Measurements from ENCODE around the gene CYB5D1.
"Not testable (repeated sequence)": the region's sequence is repeated elsewhere in the genome, so short reads cannot be mapped to it uniquely, and the experiment has no call there.

Gene CYB5D1, protein sequence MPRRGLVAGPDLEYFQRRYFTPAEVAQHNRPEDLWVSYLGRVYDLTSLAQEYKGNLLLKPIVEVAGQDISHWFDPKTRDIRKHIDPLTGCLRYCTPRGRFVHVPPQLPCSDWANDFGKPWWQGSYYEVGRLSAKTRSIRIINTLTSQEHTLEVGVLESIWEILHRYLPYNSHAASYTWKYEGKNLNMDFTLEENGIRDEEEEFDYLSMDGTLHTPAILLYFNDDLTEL

DNA sequence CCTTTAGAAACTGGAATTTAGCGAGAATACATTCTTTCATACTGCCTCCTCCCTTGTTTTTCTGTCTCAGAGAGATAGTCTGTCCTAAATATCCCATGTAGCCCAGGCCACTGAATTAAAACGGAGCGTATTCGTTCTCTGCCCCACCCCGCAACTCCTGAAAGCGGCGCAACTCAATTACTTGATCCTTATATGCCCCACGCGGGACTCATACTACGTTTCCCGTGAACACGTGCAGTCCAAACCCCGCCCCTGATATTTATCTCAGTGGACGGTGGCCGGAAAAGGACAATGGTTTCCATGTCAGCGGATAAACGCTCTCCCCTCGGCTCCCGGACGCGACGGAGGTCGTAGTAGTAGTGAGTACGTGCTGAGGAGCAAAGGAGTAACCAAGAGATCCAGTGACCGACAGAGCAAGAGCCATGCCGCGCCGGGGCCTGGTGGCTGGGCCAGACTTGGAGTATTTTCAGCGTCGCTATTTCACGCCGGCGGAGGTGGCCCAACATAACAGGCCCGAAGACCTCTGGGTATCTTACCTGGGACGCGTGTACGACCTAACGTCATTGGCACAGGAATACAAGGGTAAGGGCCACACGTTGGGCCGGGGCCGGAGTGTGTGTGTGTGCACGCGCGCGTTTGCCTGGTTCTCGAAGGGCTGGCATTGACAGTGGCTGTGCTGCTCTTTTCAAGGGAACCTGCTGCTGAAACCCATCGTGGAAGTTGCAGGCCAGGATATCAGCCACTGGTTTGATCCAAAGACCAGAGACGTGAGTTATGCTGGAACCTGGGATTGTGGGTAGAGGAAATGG lies at the start of gene CYB5D1:
Gene CYB5D1, plus strand, starts transcription at position 291 of the 809 bp plus-strand sequence. Its CDS starts 132 bp downstream, at position 423.
- DNase-seq (ENCODE audit: low read depth, low spot score), result no peak
- H3K27ac ChIP-seq, result peak within 1 kb of the TSS; percentile 91

GRCh38 chr17:7809086-7809790 lies 48.6 kb upstream of the CYB5D1 start:
- peak overlapping the region; percentile 87 for H3K27ac ChIP-seq
- no peak for DNase-seq (ENCODE audit: low read depth, low spot score)

DNA sequence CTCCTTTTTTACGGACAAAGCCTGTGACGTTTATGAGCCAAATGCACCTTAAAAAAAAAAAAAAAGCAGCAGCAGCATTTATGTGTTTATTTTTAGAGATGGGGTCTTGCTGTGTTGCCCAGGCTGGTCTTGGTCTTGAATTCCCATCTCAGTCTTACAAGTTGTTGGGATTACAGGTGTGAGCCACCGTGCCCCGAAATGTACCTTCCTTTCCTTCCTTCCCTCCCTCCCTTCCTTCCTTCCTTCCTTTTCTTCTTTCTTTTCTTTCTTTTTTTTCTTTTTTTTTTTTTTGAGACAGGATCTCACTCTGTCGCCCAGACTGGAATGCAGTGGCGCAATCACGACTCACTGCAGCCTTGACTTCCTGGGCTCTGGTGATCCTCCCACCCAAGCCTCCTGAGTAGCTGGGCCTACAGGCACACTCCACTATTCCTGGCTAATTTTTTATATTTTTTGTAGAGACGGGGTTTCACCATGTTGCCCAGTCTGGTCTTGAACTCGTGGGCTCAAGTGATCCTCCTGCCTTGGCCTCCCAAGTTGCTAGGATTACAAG lies 47.9 kb upstream of the CYB5D1 start:
- H3K27ac ChIP-seq, result peak overlapping the region; percentile 87
- not testable (repeated sequence) for DNase-seq (ENCODE audit: low read depth, low spot score)

GRCh38 chr17:7811251-7811650 lies 46.6 kb upstream of the CYB5D1 start:
- DNase-seq (ENCODE audit: low read depth, low spot score), result no peak
- H3K27ac ChIP-seq, result no peak overlapping the region

GRCh38 chr17:7814969-7815368 lies 42.8 kb upstream of the CYB5D1 start:
- H3K27ac ChIP-seq, result no peak overlapping the region
- DNase-seq (ENCODE audit: low read depth, low spot score), result no peak

DNA sequence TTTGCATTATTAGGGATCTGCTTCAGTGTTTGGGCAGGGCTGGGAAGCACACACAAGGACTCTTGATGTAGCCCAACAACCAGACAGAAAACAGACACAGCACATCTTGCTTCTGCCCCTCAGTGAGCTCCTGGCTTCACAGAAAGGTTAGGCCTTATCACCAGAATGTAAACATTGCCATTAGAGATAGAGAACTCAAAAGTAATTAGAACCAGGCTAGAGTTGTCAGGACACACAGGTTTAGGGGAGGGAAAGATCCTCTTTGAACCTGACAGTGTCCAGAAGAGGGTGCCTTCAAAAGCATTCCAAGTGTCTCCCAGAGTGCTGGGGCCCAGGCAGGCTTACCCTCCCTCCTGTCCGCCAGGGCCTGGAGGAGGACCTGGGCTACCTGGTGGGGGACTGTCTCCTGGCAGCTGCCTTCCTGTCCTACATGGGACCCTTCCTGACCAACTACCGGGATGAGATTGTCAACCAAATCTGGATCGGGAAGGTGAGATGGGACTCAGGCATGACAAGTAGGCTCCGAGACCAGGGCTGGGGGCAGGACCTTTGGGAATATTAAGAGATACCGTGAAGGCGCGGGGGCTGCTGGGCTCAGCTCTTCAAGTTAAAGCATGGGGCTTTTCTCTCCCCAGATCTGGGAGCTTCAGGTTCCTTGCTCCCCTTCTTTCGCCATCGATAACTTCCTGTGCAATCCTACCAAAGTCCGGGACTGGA lies 40.7 kb upstream of the CYB5D1 start:
- no peak for DNase-seq (ENCODE audit: low read depth, low spot score)
- H3K27ac ChIP-seq, result no peak overlapping the region

- no peak overlapping the region for H3K27ac ChIP-seq
- DNase-seq (ENCODE audit: low read depth, low spot score), result no peak
Observed at GRCh38 chr17:7817643-7817964, 40.2 kb upstream of the CYB5D1 start.

DNA sequence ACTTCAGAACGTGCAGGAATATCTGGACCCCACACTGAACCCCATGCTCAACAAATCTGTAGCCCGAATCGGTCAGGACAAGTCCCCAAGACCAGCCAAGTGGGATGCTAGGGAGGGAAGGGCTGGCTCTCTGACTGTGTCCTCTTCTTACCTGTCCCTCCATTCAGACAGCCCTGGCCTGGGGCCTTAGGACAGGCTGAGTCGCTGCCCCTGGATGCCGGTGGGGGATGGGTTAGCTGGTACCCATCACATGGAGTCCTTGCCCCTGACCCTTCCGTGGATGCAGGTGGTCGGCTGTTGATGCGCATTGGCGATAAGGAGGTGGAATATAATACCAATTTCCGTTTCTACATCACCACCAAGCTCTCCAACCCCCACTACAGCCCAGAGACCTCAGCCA lies 39.8 kb upstream of the CYB5D1 start:
- no peak for DNase-seq (ENCODE audit: low read depth, low spot score)
- no peak overlapping the region for H3K27ac ChIP-seq

GRCh38 chr17:7818746-7819645 lies 38.8 kb upstream of the CYB5D1 start:
- no peak for DNase-seq (ENCODE audit: low read depth, low spot score)
- no peak overlapping the region for H3K27ac ChIP-seq

DNA sequence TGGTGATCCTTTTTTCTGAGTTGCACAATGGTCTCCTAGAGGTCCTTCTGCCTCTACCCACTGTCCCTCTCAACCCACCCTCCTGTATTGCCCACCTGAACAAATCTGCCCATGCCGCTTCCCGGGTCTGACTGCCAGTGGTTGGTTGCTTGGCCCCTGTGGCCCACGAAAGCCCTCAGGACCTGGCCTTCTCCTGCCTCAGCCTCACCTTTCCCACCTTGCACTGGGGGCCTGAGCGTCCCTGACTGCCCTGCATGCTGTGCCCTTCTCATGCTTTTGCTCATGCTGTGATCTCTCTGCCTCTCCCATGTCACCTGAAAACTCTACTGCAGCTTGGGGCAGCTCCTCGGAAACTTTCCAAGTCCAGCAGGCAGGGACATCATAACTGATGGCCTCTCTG lies 37.6 kb upstream of the CYB5D1 start:
- DNase-seq (ENCODE audit: low read depth, low spot score), result no peak
- no peak overlapping the region for H3K27ac ChIP-seq

DNA sequence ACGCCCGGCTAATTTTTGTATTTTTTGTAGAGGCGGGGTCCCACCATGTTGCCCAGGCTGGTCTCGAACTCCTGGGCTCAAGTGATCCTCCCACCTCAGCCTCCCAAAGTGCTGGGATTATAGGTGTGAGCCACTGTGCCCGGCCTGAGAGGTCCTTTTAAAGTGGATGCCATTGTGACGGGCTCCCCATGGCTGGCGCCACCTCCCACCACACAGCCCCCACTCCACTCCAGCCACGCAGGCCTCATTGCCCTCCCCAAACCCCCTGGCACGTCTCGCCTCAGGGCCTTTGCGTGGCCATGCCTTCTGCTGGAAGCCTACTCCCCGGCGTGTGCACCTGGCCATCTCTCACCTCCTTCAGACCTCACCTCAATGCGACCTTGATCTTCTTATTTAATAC lies 35.7 kb upstream of the CYB5D1 start:
- no peak for DNase-seq (ENCODE audit: low read depth, low spot score)
- H3K27ac ChIP-seq, result no peak overlapping the region

GRCh38 chr17:7823581-7824001 lies 34.2 kb upstream of the CYB5D1 start:
- no peak overlapping the region for H3K27ac ChIP-seq
- no peak for DNase-seq (ENCODE audit: low read depth, low spot score)

GRCh38 chr17:7824021-7824924 lies 33.5 kb upstream of the CYB5D1 start:
- H3K27ac ChIP-seq, result no peak overlapping the region
- no peak for DNase-seq (ENCODE audit: low read depth, low spot score)

DNA sequence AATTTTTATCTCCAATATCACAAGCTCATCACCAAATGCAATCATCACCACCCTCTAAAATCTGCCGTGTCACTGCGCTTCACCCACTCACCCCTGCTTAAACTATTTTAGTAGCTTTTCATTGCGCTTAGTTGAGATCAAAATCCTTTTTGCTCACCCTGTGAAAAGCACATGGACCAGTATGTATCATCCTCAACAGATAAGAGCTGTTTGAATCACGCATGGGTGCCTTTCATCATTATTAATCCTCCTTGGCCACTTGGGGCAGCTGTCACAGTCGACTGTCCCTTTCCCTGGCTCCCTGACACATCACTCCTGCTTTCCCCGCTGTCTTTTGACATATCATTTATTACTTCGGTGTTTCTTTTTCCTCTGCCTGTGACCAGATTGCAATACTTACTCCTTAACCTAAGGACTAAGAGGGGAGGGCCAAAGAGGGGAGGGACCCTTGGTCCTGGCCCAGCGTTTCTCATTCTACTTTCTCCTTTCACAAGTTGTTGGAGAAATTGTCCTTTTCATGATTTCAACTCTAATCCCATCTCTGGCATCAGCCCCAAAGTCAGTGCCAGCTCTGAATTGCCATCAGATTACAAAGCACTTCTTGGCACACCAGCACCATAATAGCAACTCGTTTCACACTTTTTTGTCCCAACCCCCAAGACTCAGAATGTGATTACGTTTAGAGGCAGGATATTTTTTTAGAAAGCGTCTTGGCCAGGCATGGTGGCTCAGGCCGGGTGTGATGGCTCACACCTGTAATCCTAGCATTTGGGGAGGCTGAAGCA lies 32.4 kb upstream of the CYB5D1 start:
- H3K27ac ChIP-seq, result no peak overlapping the region
- no peak for DNase-seq (ENCODE audit: low read depth, low spot score)

GRCh38 chr17:7830616-7831015 lies 27.2 kb upstream of the CYB5D1 start:
- H3K27ac ChIP-seq, result no peak overlapping the region
- no peak for DNase-seq (ENCODE audit: low read depth, low spot score)

DNA sequence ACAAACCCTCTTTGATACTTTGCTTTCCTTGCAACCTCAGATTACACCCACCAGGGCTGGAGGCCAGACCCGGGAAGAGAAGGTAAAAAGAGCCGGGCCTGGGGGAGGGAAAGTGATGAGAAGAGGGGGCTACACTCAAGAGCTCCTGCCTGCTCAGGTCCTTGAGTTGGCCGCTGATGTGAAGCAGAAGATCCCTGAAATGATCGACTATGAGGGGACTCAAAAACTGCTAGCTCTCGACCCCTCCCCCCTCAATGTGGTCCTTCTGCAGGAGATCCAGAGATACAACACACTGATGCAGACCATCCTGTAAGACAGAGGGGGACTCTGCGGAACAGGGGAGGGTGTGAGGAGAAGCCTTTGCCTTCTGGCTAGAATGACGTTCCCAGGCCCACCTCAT lies 26.6 kb upstream of the CYB5D1 start:
- DNase-seq (ENCODE audit: low read depth, low spot score), result no peak
- H3K27ac ChIP-seq, result no peak overlapping the region

- H3K27ac ChIP-seq, result no peak overlapping the region
- no peak for DNase-seq (ENCODE audit: low read depth, low spot score)
Observed at GRCh38 chr17:7832431-7832830, 25.4 kb upstream of the CYB5D1 start.

All from epithelial cell of prostate (primary cell).